Stimulated activated naive CD4-positive, alpha-beta T cell (primary cell): ENCODE data around the gene SCMH1.
A peak's percentile ranks its signal among the peaks of the same experiment; 100 is the strongest.

Source experiments
- DNase-seq, 6 experiments: peaks; one replicate each; lab custom pipeline; 2025; lab: John Stamatoyannopoulos, UW

SCMH1 gene

GRCh38 chr1:40998668-40999067, 243.4 kb downstream of the SCMH1 start:
- DNase-seq, result no peak

DNA sequence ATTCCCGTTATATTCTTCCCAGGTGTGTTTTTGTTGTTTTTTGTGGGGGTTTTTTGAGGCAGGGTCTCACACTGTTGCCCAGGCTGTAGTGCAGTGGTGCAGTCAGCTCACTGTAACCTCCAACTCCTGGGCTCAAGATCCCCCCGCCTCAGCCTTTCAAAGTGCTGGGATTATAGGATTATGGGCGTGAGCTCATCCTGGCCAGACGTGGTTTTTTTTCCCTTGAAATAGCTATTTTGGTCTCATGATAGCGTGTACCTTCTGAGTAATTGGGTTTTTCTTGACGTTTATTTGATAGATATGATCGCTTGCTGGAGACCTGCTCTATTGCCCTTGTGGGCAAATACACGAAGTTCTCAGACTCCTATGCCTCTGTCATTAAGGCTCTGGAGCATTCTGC, 245.0 kb downstream of the SCMH1 start:
- no peak for DNase-seq

DNA sequence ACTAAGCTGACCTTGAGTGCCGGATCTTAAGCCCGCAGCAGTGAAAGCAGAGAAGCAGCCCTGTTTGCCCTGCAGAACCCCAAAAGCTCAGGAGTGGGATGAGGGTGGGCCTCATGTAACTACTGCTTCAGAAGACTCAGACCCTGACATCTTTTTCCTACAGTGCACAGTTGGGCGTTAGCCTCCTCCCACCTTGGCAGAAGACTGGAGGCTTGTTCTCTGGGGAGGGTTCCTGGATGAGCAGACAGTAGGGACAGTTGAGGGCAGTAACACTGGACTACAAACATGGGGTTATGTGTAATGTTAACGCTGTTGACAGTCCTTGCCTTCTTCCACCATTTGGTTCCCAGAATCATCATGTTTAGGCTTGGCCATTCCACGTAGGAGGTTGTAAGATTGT, 253.0 kb downstream of the SCMH1 start:
- no peak for DNase-seq

DNA sequence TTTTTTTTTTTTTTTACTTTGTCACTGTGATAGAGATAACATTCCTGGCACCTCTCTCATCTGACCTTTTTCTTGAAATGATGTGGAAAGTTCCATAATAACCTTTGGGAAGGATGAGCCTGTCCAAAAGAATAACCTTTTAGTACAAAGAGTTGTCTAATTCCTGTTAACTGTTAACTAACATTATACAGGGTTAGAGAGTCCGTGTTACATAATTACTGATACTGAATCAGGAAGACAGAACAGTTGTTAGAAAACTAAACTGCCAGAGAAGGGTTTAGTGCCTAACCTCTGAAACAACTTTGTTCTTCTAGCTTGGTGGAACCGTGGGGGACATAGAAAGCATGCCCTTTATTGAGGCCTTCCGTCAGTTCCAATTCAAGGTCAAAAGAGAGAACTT, 253.8 kb downstream of the SCMH1 start:
- DNase-seq, result no peak

DNA sequence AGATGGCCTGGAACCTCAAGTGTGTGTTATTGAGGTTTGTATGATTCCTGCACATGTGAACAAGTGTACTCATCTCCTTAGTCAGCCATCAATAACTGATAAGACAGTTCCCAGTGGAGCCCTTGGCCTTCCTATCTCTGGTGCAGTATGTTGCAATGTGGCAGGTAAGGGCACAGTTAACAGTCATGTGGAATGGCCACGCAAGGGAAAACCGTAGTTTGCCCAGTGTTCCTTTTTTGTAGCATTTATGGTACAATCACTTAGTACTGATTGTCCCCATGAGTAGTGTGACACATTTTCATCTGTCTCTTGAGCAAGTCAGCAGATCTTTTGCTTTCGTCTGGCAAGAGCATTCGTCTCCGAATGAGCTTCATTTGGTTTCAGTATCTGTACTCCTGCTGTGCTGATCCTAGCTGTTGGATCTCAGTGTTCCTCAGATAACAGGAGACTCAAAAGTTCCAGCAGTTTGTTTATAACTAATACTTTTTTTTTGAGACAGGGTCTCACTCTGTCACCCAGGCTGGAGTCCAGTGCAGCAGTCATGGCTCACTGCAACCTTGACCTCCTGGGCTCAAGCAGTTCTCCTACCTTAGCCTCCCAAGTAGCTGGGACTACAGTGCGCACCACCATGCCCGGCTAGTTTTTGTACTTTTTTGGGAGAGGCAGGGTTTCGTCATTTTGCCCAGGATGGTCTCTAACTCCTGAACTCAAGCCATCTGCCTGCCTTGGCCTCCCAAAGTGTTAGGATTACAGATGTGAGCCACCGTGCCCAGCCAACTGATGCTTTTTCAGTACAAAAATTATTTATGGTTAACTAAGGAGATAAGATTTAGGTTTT, 254.4 kb downstream of the SCMH1 start:
- DNase-seq, result no peak

- no peak for DNase-seq
These were observed 255.2 kb downstream of the SCMH1 start for GRCh38 chr1:40986956-40987355.

GRCh38 chr1:40986328-40986783, 255.8 kb downstream of the SCMH1 start:
- no peak for DNase-seq

GRCh38 chr1:40985875-40986274, 256.2 kb downstream of the SCMH1 start:
- DNase-seq, result no peak

GRCh38 chr1:40985161-40985560, 256.9 kb downstream of the SCMH1 start:
- DNase-seq, result no peak

DNA sequence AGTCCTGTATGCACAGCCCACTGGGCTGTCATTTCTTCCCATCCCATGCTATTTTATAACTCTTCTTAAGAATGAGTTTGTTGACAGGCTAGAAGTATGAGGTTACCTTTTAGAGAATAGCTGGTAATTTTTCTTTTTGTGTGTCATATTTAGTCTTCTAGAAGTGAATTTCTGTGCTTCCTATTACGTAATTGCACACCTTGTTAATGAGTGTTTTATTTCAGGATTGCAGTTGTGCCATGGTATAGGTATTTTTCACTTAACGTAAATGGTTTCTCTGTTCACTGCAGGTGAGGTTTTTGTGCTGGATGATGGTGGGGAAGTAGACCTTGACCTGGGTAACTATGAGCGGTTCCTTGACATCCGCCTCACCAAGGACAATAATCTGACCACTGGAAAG, 257.6 kb downstream of the SCMH1 start:
- no peak for DNase-seq

DNA sequence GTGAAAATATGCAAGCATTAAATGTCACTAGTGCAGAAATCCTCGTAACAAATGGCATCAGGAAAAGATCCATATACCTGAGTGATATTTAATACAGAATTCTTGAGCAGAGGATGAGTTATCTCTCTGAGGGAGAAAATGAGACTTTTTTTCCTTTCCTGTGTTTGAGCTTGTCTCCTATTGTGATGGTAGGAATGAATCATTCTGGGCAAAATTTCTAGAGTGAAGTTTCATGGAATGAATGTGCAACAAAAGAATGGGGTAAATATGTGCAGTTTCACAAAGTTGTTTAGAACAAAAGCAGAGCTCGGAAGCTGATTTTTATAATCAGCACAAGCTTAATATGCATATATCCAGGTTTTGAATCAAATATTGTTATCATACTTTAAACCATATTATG, 258.0 kb downstream of the SCMH1 start:
- DNase-seq, result no peak

DNA sequence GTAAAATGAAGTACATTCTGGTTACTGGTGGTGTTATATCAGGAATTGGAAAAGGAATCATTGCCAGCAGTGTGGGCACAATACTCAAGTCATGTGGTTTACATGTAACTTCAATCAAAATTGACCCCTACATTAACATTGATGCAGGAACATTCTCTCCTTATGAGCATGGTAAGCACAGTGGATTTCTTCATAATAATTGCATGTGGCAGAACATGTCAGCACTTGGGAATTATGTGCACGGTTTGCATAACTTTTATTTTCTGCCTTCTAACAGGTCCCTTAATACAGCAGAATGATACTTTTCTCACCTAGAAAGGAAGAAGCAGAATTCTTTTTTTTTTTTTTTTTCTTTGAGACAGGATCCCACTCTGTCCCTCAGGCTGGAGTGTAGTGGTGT, 258.8 kb downstream of the SCMH1 start:
- DNase-seq, result no peak

DNA sequence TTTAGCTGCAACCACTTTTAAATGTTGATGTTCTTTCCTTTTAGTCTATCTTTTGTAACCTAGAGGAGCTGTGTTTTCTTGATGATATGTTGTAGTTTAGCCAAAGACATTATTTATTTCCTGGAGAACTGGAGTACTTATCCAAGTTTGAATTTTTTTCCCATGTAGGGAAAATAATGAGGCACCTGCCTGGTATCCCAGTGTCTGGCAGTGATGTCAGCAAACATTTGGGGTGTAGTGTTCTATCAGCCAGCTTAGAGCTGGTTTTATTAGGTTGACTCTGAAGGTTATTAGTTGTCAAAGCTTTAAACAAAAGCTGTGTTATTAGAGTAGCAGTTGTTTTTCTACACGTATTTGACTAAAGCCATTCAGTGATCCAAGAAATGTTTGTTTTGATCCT, 259.4 kb downstream of the SCMH1 start:
- DNase-seq, result no peak

DNA sequence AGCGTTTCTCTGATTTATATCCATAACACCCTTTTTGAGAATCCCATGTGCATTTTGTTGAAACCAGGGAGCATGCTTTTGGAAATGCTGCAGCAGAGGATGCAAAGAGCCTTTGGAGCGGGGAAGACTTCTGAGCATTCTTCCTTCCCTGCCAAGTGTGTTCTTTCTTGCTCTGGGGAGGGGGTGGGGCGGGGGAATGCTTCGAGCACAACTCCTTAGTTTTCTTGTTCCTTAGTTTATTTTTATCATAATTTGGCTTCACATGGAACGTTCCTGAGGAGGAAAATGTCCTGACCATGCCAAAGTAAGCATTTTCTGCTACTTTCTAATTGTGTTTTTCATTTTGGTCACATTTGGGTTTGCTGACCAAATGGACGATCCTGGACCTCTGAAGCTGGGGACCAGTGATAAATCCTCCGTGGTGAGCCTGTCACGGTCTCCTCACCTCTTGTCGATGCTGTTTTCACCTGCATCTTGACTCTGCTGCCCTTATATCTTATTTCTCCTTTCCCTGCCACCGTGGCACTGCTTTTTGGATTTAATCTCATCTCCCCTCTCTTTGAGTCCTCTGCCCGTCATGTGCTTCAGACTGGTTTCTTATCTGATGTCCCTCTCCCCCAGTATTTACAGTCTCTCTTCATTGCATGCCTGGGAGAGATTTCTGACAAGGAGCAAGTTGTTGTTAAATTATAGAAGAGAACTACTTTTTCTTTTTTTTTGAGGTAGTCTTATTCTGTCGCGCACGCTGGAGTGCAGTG, 260.2 kb downstream of the SCMH1 start:
- DNase-seq, result no peak

GRCh38 chr1:40980453-40981121, 261.5 kb downstream of the SCMH1 start:
- peak; percentile 3 to 76 (median 34) for DNase-seq

DNA sequence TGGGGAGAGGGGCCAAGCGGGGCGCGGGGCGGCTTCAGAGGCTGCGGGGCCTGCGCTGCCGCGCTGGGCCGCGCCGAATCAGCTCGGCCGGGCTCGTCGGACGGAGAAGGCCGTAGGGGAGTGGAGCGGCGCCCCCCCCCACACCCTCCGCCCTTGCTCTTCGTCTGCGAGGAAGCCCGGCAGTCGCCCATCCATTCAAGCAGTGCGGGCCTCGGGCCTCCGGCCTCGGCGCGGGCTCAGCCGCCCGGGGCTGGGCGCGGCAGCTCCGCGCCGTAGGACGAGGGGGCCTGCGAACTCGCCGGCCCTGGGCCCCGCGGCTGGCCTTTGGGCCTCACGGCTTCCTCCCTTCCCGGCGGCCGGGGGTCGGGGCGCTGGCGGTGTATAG, 262.0 kb downstream of the SCMH1 start:
- peak in 1 of 6 experiments; percentile 60 for DNase-seq

DNA sequence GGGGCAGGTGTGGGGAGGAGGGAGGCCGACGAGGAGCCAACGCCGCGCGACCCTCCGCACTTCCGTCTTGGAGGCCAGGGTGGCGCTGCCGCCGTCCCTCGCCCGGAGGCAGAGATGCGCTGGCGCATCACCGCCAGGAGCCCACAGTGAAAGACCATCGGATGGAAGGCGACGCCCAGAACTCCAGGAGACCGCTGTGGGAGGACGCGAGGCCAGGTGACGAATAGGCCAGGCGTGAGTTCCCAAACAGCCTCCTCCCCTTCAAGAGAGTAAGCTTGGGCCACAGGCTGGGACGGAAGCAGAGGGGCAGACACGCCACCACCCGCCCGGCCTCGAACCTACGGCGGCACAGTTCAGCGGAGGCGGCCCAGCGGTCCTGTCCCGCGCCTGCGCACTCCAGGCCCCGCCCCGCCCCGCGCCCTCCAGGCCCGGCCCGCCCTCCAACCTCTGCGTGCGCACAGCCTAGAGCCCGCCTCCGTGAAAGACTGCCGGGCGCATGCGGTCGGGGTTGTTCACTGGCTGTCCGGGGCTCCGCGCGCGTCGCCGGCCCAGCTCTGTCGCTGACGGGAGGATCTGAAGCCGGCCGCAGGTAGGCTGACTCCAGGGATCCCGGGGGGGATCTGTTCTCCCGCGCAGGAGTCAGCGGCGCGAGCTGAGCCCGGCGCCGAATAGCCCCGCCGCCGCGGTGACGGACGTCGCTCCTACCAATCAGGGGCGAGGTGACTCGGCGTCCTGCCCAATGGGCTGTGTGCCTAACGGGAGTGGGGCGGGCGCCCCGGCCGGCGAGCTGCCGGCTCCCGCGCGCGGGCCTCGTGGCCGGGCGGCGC, 262.7 kb downstream of the SCMH1 start, which contains the start of gene CTPS1:
CTPS1 (plus strand) TSS at position 456 of the 827 bp plus-strand sequence. CDS start 3,595 bp downstream, outside the sequence.
- DNase-seq, result peak; percentile 90 to 98 (median 94)

- no peak for DNase-seq
These were observed 263.2 kb downstream of the SCMH1 start for GRCh38 chr1:40978886-40979240.

DNA sequence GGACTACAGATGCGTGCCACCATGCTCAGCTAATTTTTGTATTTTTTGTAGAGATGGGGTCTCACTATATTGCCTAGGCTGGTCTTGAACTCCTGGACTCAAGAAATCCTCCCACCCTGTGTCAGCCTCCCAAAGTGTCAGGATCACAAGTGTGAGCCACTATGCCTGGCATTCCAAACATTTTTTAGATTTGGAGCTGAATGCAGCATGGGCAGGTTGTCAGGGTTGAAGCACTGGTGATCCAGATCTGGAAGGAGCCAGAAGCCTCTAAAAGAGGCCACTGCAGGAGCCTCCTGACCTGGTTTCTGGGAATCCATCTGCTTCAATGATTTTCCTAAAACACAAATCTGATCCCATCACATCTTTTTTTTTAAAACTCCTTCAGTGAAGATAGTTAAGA, 264.4 kb downstream of the SCMH1 start:
- no peak for DNase-seq
